NCI-H2107 treated with DMSO at 0.1 percent for 48 hours (cell line): Measurements from ENCODE around the gene PRKACG.

Experiments
- DNase-seq: peaks from one replicate; lab custom pipeline; 2025; ENCODE audit not compliant: unreplicated experiment; lab: John Stamatoyannopoulos, UW

Gene PRKACG

DNA sequence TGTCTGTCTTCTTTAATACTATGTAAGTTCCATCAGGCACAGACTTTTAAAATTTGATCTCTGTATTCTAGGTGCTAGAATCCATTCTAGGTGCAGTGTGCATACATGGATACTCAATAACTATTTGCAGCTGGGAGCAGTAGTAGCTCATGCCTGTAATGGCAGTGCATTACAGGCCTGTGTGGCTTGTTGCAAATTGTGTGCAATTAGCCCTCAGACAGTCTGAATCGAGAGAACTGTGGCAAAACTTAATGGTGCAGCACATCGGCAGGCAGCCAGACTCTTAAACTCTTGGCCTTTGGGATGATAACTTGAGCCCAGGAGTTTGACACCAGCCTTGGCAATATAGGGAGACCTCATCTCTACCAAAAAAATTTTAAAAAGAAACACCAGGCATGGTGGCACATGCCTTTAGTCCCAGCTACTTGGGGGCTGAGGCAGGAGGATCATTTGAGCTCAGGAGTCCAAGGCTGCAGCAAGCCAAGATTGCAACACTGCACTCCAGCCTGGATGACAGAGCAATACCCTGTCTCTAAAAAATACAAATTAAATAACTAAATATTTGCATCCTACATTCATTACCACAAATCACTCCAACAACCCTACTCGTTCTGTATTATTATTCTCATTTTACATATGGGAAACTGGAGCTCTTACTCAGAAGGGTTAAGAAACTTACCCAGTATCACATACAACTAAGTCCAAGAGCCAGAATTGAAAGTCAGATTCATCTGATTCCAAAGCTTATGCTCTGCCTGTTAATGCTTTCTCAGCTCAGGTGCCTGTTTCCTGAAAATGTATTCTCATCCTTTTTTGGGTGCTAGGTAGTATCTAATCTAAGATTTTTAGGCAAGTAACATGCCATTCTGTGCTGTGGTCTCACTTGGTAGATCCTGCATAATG, 30.1 kb downstream of the PRKACG start:
- no peak for DNase-seq

DNA sequence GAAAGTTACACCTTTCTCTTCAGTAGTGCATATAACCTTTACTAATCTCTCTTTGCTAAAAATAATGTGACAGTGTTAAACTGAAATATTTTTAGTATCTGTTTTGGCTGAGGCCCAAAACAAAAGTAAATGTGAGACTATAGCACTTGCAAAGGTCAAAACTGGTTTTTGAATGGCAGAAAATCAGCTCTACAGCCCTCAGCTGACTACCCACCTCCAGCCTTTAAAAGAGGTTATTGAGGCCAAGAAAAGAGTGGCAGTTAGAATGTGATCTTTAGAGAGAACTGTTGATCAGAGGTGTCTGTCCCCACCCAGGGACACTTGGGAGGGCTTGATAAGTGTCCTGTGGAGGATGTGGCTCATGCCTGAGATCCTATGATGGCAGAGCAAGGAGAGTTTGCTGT, 30.9 kb downstream of the PRKACG start:
- no peak for DNase-seq

DNA sequence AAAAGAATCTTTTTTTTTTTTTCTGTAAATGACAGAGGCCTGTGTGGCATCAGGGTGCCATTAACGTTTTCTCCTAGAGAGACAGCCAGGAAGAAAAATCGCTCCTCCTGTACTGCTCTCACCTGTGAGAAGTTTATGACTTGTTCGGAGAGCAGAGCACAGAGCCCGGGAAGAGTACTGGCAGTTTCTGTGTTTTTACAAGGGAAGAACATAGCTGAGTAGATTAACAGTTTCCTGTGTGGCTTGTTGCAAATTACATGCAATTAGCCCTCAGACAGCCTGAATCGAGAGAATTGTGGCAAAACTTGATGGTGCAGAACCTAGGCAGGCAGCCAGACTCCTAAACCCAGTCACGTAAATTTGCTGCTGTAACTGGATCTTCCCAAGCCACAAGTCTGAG, 32.1 kb downstream of the PRKACG start:
- DNase-seq, result peak; percentile 29

DNA sequence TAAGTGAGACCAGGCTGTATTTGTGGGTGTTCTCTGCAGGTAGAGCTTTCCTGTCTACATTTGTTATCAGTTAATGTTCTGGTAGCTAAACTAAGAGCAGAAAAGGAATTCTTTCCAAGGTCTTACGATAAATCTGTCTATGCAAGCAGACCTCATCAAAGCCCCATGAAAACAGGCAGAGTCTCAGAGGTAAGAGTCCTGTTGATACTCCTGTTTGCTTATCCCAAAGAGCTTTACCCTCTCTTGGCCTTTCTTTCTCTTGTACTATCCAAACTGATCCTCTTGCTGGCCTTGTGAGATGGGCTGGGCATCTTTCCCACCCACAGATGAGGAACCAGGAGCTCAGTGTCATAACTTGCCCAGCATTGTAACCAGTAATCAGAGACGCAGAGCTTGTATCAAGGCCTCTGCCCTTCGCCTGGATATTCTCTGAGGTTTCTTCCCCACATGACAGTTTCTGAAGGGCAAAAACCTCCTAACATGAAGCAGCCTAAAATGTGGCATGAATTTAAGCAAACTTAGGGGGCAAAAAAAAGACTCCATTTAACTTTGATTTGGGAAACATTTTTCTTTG, 33.5 kb downstream of the PRKACG start:
- no peak for DNase-seq

DNA sequence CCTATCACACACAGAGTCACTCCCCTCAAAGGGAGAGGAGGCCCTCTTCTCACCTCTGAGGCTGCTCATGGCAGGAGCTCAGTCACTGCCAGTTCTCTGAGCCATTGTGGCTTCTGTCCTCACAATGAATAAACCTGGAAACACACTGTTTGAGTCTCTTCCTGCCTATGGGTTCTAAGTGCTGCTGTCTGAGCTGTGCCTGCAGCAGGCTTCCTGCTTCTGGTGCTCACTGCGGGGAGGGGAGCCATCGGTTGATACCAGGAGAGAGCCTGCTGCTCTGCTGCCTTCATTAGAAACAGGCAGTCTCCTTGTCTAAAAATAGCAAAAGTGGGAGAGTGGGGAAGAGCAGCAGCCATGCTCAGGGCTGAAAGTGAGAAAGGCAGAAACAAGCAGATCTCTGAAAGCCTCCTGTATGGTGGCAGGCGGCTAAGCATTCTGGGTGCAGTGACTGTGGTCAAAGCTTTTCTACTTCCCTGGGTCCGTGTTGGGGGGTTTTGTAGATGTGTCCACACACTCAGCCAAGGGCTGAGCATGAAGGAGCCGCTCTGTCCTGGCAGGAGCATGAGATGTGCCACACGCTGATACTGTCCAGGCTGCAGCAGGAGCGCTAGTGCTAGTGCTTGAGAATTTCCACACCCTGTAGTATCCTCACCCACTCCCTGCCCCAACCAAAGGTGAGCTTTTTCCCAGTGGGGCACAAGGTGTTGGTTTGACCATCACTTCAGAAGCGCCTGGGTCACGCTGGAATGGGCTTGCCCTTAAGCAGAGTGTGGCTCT, 34.2 kb downstream of the PRKACG start:
- no peak for DNase-seq

DNA sequence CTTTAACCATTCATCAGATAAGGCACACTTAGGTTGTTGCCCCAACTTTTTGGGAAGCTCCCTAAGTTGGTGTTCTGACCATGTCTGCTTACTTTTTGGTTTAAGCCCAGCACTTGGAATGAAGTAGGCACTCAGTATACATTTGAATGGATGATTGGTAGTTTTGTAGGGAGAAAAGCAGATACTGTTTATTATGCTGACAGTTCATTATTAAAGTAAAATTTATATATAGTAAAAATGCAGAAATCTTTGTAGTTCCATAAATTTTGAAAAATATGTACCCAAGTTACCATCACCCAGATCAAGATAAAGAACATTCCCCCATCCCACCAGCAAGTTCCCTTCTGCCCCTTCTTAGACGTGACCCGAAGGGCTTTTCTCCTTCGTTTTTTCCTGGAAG, 35.4 kb downstream of the PRKACG start:
- no peak for DNase-seq

DNA sequence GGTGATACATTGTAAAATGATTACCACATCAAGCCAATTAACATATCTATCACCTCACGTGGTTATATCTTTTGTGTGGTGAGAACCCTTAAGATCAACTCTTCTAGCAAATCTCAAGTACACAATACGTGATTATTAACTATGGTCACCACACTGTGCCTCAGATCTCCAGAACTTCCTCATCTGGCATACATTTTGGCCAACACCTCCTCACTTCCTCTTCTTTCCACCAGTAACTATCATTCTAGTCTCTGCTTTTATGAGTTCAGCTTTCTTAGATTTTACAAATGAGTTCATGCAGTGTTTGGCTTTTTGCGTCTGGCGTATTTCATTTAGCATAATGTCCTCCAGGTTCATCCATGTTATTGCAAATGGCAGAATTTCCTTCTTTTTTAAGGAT, 35.8 kb downstream of the PRKACG start:
- DNase-seq, result no peak

- no peak for DNase-seq
Observed at GRCh38 chr9:68975365-68976043, 38.4 kb downstream of the PRKACG start.

- no peak for DNase-seq
Observed at GRCh38 chr9:68974901-68975300, 39.0 kb downstream of the PRKACG start.

GRCh38 chr9:68974431-68974830, 39.5 kb downstream of the PRKACG start:
- no peak for DNase-seq

- DNase-seq, result no peak
Observed at GRCh38 chr9:68973619-68974018, 40.3 kb downstream of the PRKACG start.

DNA sequence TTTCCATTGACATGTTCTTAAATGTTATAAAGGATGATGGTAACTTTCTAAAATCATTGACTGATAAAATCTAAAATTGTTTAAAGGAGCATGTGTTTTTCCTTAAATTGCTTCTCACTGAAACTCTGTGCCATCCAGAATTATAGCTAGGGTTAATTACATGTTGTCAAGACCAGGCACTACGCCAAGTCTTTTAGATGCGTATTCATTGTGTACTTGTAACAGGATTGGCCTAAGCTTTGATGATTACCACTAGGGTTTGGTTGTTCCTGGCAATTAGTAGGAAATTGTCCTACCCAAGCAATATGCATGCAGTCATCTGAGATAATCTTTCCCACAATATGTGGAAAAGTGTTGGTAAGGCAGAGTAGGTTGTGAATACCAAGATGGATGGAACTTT, 43.8 kb downstream of the PRKACG start:
- DNase-seq, result peak; percentile 45

DNA sequence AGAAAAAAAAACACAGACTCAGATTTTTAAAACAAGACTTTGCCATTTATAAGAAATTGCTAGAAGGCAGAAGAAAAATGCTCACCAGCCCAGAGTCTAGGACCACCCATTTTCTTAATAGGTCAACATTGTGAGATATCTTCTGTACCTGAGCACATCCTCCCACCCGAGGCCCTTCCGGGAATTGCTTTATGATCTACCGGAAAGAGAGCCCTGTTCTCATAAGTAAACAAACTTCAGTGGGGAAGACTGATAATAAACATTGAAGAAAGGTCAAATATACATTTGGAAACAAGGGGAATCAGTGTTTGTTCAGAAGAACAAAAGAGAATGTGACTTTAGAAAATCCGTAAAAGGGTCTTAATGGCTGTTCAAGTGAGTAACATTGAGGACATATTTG, 44.4 kb downstream of the PRKACG start:
- no peak for DNase-seq

DNA sequence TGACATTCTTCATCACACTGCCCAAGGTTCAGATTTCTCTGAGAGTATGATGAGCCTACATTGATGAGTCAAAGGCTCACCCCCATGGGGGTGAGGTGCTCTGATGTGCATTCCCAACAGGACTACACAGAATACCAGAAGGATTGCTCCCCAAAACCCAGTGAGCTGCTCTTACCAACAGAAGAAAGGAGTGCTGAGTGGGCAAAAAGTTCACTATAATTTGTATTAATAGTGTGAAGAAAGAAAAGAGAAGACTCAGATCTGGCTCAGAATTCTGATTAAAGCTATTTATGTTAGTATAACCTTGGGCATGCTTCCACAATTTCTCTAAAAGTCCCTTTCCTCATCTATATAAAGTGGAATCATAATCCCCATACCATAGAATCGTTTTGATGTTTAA, 46.1 kb downstream of the PRKACG start:
- no peak for DNase-seq

DNA sequence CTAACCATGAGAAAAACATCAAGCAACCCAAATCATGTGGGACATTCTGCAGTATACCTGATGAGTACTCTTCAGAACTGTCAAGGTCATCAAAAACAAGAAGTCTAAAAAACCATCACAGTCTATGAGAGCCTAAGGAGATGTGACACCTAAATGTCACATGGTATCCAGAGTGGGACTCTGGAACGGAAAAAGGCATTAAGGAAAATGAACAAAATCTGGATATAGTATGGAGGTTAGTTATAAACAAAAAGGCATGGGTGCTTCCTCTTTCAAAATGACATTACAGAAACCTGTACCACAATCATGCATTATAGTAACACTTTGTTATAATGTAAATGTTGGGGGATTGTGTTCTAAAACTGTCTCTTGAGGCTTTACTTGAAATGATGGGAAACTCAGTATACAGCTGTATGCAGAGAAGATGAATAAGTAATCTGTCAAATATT, 47.4 kb downstream of the PRKACG start:
- no peak for DNase-seq

GRCh38 chr9:68964765-68965164, 49.1 kb downstream of the PRKACG start:
- no peak for DNase-seq

DNA sequence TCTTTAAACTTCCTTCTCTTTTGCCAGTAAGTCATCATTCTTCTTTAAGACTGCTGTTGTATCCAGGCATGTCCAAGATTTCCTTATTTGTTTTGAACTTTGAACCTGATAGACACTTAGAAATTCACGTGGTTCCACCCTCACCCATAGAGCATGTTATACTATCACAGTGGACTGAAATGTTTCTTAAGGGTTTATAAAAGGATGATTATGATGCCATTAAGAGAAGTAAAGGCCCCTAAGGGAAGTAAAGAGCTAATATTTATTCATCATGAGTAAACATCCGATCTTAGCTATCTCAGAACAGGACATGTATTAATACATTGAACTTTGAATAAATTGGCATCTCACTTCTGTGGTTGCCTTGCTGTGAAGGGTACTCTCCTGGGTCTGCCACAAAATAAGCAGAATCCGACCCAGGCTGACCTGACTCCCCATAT, 49.8 kb downstream of the PRKACG start:
- no peak for DNase-seq

GRCh38 chr9:68963416-68963815, 50.5 kb downstream of the PRKACG start:
- DNase-seq, result no peak
